Upper lobe of left lung (tissue), 4 donors: ENCODE measurements around the gene COL23A1.

Experiments
- POLR2AphosphoS5 ChIP-seq, 2 donors: sonication (generic); formaldehyde crosslinking; IDR thresholded peaks; one replicate each; pipeline ENCODE4 v1.5.1; 2017; ENCODE audit warnings: antibody characterized with exemption in 2 of 2
- TF ChIP-seq, protein P1 (sequence below), 6 experiments: fragments of 450-650 bp in 4 of 6; fragments of 200-600 bp in 2 of 6; sonication (generic) in 2 of 6; IDR thresholded peaks; one replicate each; pipeline ENCODE4 v1.5.1; 2016 to 2019; ENCODE audit warnings: antibody characterized with exemption in 6 of 6

DNA sequence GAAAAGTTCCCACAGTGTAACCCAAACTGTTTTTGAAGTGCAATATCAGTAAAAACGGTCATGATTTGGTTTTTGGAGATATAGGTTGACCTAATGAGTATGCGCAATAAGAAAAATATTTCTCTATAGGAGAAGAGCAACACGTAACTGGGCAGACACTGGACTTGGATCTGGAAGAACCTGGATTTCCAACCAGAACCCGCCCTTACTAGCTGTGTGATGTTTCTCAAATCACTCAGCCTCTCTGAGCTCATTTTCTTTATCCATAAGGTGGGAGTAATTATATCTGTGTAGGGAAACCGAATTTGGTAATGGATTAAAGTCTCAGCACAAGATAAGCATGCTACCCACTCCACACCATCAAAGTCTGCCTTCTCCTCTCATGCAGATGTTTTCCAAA, 169.1 kb downstream of the COL23A1 start:
- TF ChIP-seq, protein P1, sequence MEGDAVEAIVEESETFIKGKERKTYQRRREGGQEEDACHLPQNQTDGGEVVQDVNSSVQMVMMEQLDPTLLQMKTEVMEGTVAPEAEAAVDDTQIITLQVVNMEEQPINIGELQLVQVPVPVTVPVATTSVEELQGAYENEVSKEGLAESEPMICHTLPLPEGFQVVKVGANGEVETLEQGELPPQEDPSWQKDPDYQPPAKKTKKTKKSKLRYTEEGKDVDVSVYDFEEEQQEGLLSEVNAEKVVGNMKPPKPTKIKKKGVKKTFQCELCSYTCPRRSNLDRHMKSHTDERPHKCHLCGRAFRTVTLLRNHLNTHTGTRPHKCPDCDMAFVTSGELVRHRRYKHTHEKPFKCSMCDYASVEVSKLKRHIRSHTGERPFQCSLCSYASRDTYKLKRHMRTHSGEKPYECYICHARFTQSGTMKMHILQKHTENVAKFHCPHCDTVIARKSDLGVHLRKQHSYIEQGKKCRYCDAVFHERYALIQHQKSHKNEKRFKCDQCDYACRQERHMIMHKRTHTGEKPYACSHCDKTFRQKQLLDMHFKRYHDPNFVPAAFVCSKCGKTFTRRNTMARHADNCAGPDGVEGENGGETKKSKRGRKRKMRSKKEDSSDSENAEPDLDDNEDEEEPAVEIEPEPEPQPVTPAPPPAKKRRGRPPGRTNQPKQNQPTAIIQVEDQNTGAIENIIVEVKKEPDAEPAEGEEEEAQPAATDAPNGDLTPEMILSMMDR (IDR thresholded peaks at IDR 0.05): no peak
- no peak for TF ChIP-seq POLR2AphosphoS5 (IDR thresholded peaks at IDR 0.05)
